RKO (cell line): Measurements from ENCODE around the gene SHISAL2B.
"Not testable (repeated sequence)": the region's sequence is repeated elsewhere in the genome, so short reads cannot be mapped to it uniquely, and the experiment has no call there.

Source experiments
- DNase-seq: peaks from one replicate; pipeline ENCODE4 v3.0.0-alpha.2; 2016; ENCODE audit warnings: low spot score

Gene SHISAL2B

DNA sequence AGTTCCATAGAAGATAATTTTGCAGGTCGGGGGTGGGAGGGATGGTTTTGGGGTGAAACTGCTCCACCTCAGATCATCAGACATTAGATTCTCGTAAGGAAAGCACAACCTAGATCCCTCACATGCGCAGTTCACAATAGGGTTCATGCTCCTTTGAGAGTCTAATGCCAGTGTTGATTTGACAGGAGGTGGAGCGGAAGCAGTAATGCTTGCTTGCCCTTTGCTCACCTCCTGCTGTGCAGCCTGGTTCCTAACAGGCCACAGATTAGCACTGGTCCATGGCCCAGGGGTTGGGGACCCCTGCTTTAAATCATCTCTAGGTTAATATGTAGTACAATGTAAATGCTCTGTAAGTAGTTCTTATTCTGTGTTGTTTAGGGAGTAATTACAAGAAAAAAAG, 10.5 kb downstream of the SHISAL2B start:
- DNase-seq, result no peak

DNA sequence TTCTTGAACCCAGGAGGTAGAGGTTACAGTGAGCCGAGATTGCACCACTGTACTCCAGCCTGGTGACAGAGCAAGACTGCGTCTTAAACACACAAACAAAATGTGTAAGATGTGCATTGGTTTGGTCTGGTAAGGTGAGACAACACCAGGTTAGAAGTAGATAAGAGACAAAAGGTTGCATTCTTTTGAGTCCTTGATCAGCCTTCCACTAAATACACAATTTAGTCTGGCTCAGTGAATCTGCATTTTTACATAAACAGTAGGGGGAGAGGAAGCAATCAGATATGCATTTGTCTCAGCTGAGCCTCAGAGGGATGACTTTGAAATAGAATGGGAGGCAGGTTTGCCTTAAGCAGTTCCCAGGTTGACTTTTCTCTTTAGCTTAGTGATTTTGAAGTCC, 15.8 kb downstream of the SHISAL2B start:
- DNase-seq, result not testable (repeated sequence)

DNA sequence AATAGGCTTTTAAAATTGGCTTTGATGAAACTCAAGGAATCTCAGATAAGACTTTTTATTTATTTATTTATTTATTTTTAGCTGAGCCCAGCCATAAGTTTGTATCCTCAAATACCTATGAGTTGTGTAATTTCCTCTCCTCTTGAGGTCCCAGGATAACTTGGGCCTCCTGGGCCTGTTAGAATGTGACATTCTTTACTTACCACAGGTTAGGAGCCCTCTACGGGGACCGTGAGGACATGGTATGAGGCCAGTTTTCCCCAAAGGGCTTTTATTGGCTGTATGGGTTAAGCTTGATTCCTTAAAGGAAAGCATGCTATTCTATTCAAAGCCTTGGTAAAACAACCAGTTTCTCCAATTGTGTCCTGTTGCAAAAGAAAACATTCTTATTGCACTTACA, 16.9 kb downstream of the SHISAL2B start:
- DNase-seq, result no peak

DNA sequence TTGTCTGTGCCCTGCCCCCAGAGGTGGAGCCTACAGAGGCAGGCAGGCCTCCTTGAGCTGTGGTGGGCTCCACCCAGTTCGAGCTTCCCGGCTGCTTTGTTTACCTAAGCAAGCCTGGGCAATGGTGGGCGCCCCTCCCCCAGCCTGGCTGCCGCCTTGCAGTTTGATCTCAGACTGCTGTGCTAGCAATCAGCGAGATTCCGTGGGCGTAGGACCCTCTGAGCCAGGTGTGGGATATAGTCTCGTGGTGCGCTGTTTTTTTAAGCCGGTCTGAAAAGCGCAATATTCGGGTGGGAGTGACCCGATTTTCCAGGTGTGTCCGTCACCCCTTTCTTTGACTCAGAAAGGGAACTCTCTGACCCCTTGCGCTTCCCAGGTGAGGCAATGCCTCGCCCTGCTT, 24.2 kb downstream of the SHISAL2B start:
- DNase-seq, result not testable (repeated sequence)

DNA sequence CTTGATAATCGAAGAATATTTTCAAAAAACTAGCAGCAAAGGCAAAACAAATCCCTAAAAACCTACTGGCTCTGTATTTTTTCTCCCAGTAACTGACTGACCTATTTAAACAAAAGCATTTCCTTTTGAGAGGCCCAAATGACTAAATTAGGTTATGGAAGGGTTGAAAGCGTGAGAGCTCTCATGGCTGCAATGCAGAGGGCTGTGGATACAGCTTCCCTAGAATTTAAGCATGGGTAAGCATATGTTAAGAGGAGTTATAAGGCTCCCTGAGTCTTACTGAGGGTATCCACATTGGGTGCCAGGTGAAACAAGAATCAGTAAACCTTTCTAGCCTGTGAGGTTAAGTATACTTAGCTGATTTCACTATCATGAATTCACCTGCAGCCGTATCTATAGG, 32.3 kb downstream of the SHISAL2B start:
- DNase-seq, result no peak

DNA sequence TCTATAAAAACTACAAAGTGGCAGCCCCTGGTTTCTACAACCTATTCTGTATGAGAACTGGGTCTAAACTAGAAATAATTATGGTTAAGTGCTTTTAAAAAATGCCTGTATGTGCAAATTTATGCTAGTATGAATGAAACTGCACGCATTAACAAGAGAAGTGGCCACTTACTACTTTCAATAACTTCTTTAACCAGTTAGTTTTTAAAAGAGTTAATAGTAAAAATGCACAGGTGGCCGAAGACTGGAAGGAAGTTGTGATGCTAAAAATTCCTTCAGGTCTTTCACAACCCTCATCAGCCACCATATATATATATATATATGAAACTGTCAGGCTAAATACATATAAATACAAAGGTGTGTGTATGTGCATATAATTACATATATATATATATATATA, 36.8 kb downstream of the SHISAL2B start:
- no peak for DNase-seq

DNA sequence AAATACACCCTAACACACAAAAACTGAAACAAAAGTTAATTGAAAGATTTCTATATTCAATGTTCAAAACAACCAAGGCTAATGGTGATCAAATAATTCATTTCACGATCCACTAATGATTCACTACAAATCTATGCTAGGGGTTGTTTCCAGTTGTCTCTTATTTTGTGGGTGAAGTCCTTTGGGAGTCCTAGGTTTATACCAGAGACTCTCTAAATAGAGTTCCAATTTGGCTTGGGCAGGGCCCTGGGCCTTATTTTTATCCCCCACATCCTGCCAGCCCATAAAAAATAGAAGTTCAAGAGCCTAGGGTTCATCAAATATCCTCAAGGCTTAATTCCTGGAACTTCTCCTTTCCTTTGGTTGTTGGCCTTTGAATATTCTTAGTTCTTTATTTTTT, 52.1 kb downstream of the SHISAL2B start:
- DNase-seq, result no peak

DNA sequence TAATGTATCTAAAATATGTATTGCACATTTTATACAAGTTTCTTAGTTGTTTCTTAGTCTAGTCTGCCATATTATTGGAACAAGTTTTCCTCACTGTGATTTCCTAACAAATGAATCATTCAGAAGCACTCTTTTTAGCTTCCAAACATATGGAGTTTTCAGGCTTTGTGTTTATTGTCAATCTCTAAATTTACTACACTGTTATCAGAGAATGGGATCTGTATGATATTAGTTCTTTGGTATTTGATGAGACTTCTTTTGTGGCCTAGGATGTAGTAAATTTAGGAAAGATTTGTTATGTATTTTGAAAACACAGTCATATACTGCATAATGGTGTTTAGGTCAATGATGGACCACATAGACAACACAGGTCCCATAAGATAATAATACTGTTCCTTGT, 52.5 kb downstream of the SHISAL2B start:
- DNase-seq, result no peak

DNA sequence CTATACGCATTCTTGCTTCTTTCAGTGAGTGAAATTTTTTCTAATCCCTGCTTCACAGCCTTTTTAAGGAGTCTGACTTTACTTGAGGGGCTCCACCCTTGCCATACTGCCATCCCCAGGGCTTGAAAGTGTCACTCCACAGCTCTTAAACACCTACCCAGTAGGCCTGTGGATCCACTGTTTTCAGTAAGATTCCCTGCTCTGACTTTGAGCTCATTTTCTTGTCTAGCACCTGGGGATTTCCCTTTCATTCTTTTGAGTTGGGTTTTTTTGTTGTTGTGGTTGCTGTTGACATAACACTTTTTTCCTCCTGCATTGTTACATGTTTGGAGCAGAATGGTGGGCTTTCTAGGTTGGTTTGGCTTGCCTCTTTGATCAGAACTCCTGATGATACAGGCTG, 54.6 kb downstream of the SHISAL2B start:
- DNase-seq, result no peak

DNA sequence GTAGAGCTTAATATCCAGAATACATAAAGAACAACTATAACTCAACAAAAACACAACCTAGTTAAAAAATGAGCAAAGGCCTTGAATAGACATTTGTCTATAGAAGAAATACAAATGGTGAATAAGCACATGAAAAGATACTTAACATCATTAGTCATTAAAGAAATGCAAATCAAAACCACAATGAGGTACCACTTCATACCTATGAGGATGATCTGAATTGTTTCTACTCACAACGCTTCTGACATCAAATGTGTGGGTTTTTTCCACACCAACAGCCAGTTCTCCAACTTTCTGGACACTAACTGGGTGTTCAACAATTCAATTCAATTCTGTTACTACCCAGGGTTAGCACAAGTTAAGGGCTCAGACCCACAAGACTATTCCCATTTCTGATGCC, 56.1 kb downstream of the SHISAL2B start:
- no peak for DNase-seq

DNA sequence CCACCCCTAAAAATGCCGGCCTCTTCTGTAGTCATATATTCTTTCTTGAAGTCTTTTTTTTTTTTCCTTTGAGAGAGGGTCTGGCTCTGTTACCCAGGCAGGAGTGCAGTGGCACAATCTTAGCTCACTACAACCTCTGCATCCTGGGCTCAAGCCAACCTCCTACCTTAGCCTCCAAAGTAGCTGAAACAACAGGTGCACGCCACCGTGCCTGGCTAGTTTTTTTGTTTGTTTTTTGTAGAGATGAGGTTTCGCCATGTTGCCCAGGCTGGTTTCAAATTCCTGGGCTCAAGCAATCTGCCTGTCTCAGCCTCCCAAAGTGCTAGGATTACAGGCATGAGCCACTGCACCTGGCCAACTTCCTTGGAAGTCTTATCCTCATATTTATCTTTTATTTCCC, 59.1 kb downstream of the SHISAL2B start:
- no peak for DNase-seq

DNA sequence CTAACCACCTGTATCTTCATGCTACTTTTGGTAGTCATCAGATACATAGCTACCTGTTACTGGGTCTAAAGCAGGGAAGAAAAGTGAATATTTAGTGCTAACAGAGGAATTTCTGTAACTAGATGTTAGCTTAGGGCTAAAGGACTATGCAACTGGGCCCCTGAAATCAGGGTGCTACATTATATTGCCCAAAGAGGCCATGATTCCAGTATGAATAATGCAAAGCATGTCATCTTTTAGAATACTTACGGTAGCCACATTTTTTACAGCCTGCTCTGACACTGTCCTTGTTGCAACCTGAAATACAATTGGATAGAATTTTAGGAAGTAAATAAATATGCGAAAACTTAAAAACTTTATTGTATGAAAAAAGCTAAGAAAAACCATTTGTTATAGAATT, 63.8 kb downstream of the SHISAL2B start:
- no peak for DNase-seq

DNA sequence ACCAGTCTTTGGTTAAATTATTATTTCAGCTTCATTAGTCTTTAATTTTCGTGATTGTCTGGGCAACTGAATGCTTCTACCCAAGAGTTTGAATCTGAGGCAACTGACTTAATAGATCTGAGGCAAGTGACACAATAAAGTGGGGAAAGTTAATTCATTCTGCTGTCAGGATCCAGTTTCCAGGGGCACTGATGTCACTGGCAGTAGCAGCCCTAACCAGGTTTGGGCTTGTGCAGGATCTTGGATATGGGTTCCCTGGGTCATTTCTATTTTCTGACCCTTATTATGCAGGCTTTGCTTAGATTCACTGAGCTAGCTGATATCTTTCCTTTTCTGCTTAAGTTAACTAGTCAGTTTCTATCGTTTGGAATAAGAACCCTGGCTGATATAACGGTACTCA, 68.6 kb downstream of the SHISAL2B start:
- no peak for DNase-seq

DNA sequence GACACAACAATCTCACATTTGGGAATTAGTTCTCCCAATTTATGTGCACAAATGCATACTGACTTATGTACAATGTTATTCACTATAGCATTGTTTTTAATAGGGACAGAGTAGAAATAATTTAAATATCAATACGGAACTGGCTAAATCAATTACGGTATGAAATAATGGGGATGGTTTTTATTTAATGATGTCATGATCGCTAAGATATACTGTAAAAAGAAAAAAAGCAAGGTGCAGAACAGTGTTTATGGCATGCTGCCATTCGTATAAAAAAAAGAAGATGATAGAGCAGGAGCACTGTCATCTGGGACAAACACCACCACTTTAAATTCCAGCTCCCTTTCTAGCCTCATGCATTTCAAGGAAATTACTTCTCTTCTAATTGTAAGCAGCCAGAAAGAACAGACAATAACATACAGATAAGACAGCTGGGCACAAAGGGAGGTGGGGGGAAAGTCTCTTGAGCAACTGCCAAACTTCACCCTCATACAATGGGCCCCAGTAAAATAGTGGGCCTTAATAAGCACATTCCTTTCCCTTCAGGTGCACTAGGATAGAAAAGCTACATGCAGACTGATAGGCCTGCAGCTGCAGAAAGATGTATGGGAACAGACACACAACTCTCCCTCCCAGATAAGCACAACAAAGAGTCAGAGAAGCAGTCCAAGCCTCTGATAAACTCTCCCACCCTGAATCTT, 69.8 kb downstream of the SHISAL2B start:
- no peak for DNase-seq

DNA sequence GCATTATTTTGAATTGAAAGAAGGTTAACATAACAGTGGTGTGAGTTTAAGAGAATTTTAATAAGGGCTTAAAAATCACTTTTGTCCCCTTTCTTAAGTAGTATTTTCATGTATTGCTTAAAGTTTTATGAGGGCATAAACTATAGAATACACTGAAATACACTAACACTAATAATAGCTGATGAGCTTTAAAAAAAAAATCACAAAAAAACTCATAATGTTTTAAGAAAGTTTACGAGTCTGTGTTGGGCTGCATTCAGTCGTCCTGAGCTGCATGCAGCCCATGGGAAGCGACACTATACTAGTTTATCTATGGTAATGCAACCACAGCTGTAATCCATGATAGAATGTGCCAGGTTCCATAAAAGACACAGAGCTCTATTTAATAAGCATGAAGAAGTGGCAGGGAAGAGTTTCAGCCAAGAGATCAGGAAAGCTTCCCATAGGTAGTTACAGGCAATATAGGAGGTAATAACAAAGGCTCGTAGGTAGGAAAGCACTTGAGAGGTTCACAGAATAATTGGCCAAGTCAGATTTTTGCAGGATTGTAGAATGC, 73.7 kb downstream of the SHISAL2B start:
- no peak for DNase-seq

DNA sequence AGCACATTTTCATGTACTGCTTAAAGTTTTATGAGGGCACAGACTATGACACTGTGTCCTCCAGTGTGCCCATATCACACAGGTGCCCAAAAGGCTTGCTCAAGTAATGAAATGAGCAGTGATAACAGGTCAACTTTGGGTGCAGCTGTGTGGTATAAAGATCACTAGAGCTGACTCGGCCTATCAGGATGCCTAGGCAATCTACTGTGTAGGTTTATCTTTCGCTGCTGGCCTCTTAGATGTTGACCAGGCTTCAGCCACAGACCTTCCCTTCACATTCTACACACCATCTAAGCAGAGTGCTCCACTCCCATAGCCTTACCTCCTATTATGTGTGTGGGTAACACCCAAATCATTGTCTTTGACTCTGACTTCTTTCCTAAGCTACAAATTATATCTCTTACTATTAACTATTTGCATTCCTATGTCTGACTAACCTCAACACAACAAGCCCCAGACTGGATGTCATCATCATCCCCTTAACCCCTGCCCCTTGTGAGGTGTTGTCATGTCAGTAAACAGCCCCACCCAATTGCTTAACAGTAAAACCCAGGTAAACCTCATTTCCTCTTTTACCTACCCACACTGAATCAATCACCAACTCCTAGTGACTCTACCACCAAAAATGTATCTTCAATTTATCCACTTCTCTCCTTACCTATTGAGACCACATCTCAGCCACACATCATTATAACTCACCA, 75.7 kb downstream of the SHISAL2B start:
- no peak for DNase-seq

DNA sequence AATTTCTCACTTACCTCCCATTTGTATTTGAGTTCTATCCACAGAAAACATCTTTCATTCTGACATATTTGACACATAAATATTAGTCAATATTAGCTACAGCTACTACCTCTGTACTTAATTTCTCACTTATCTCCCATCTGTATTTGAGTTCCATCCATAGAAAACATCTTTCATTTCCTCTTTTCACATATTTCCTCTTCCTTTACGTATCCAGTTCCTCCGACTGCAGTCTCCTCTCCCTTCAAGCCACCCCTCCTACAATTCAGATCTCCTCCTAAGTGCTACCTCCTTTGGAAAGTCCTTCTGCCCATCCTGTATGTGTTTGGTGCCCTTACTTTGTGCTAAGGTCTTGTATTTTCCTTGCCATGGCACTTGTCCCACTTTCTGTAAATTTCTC, 76.6 kb downstream of the SHISAL2B start:
- DNase-seq, result no peak
